ENCODE data around the gene BPIFB3. TPM values are rescaled to one million over a fixed set of nuclear protein-coding genes. Genes with fewer than 3 reads are reported as not detected.

BPIFB3 gene
- total RNA-seq, 4 donors from 2014 or later: not detected

GRCh38 chr20:33010133-33010504 lies 43.6 kb upstream of the BPIFB3 start:
- TF ChIP-seq CTCF (IDR thresholded peaks at IDR 0.05) (no peak), POLR2A (IDR thresholded peaks at IDR 0.05) (no peak)
- Histone ChIP-seq H3K9me3 (no peaks in the 10 kb centered on the region), H3K4me3 (replicated peaks in 1 of 3) (no peak overlapping the region), H3K27me3 (no peaks in the 10 kb centered on the region), H3K36me3 (no peaks in the 10 kb centered on the region), H3K27ac (no peak overlapping the region), H3K4me1 (peaks cover 5 to 14% of the 10 kb centered on the region in 2 donors)
- peak; percentile 37 to 50 for DNase-seq
- WGBS, 2 donors: 20 to 44% methylated on average over 5 of the region's 5 CpGs
- intact Hi-C loops (cut with DNase I): no loop called here

- peak in 1 of 2 donors; percentile 7 for DNase-seq
- Histone ChIP-seq H3K36me3 (no peaks in the 10 kb centered on the region), H3K27me3 (no peaks in the 10 kb centered on the region), H3K4me1 (peaks cover 5 to 14% of the 10 kb centered on the region in 2 donors), H3K9me3 (no peaks in the 10 kb centered on the region), H3K4me3 (replicated peaks in 1 of 3) (no peak overlapping the region), H3K27ac (no peak overlapping the region)
- 67 to 72% methylated on average over 6 of the region's 8 CpGs for WGBS, 2 donors
- TF ChIP-seq POLR2A (IDR thresholded peaks at IDR 0.05) (no peak), CTCF (IDR thresholded peaks at IDR 0.05) (no peak)
- intact Hi-C loops (cut with DNase I): no loop called here
Measured at GRCh38 chr20:33010674-33011449, 42.8 kb upstream of the BPIFB3 start.

- Histone ChIP-seq H3K27me3 (no peaks in the 10 kb centered on the region), H3K9me3 (no peaks in the 10 kb centered on the region), H3K4me3 (replicated peaks in 1 of 3) (no peak overlapping the region), H3K27ac (no peak overlapping the region), H3K4me1 (peaks cover 5 to 14% of the 10 kb centered on the region in 2 donors), H3K36me3 (no peaks in the 10 kb centered on the region)
- WGBS, 2 donors: 89 to 91% methylated on average over 15 of the region's 15 CpGs
- TF ChIP-seq POLR2A (IDR thresholded peaks at IDR 0.05) (no peak), CTCF (IDR thresholded peaks at IDR 0.05) (no peak)
- DNase-seq: no peak
- intact Hi-C loops (cut with DNase I): no loop called here
Measured at GRCh38 chr20:33012327-33013189, 41.1 kb upstream of the BPIFB3 start.

GRCh38 chr20:33013701-33014326 lies 39.9 kb upstream of the BPIFB3 start:
- no peak for TF ChIP-seq POLR2A (IDR thresholded peaks at IDR 0.05)
- no peak for TF ChIP-seq CTCF (IDR thresholded peaks at IDR 0.05)
- Histone ChIP-seq H3K27me3 (no peaks in the 10 kb centered on the region), H3K27ac (no peak overlapping the region), H3K4me3 (replicated peaks in 1 of 3) (no peak overlapping the region), H3K4me1 (peaks cover 5 to 14% of the 10 kb centered on the region in 2 donors), H3K36me3 (no peaks in the 10 kb centered on the region), H3K9me3 (no peaks in the 10 kb centered on the region)
- 69 to 73% methylated on average over 9 of the region's 12 CpGs for WGBS, 2 donors
- no peak for DNase-seq
- intact Hi-C loops (cut with DNase I): no loop called here

Measured in thyroid gland (tissue), 4 donors.